ENCODE results near the gene SFMBT1.

GRCh38 chr3:53072653-53073552, 27.0 kb upstream of the SFMBT1 start:
- TF ChIP-seq CTCF (IDR thresholded peaks at IDR 0.05) (peak; percentile 87), POLR2AphosphoS5 (IDR thresholded peaks at IDR 0.05; ENCODE audit: low read depth, low read length) (no peak), TAF1 (IDR thresholded peaks at IDR 0.05; ENCODE audit: borderline replicate concordance, low read depth, low read length) (no peak), SIN3A (IDR thresholded peaks at IDR 0.05; ENCODE audit: borderline replicate concordance, low read depth, low read length) (no peak), USF1 (IDR thresholded peaks at IDR 0.05; ENCODE audit: borderline replicate concordance, low read depth) (no peak), EP300 (IDR thresholded peaks at IDR 0.05; ENCODE audit: borderline replicate concordance in 1 of 2, low read depth in 1 of 2, low read length in 1 of 2) (no peak), REST (IDR thresholded peaks at IDR 0.05; ENCODE audit: low read depth, low read length) (no peak), USF2 (IDR thresholded peaks at IDR 0.05; ENCODE audit: borderline replicate concordance, low read depth, low read length) (no peak), SMC3 (IDR thresholded peaks at IDR 0.05; ENCODE audit: low read depth, low read length) (peak; percentile 83), GATA2 (CRISPR knock-in tag; IDR thresholded peaks at IDR 0.05) (no peak), MXI1 (IDR thresholded peaks at IDR 0.05; ENCODE audit: low read depth, low read length) (no peak), ZBTB33 (IDR thresholded peaks at IDR 0.05; ENCODE audit: borderline replicate concordance, low read depth) (no peak)
